Neural progenitor cell (in vitro differentiated cells): ENCODE data around the gene PDCD2L.

Source experiments
- CTCF ChIP-seq: fragments of 200-600 bp; sonication (generic); IDR thresholded peaks from 2 replicates; pipeline ENCODE4 v1.5.1; 2017; ENCODE audit warnings: antibody characterized with exemption, mild to moderate bottlenecking
- EZH2 ChIP-seq: fragments of 200-600 bp; sonication (generic); IDR thresholded peaks from 2 replicates; pipeline ENCODE4 v1.6.1; 2017; ENCODE audit warnings: antibody characterized with exemption, mild to moderate bottlenecking, moderate library complexity
- EZH2phosphoT487 ChIP-seq: fragments of 200-600 bp; sonication (generic); IDR thresholded peaks from 2 replicates; pipeline ENCODE4 v1.6.1; 2017; ENCODE audit warnings: antibody characterized with exemption

- TF ChIP-seq CTCF, result no peak
- TF ChIP-seq EZH2phosphoT487, result no peak
- no peak for TF ChIP-seq EZH2
Observed at GRCh38 chr19:34454091-34454490, 49.9 kb downstream of the PDCD2L start.
